OCI-LY3 (cell line): ENCODE measurements around the gene CLSTN3.
A peak's percentile ranks its signal among the peaks of the same experiment; 100 is the strongest.

Source experiments
- H2AFZ ChIP-seq: fragments of 200-600, 300-600 bp; shearing (Covaris generic); 2 replicates; pipeline ENCODE4 v1.6.0; 2014; ENCODE audit warnings: antibody characterized with exemption, low read depth, low read length
- H3K27ac ChIP-seq: fragments of 200-600, 300-600 bp; sonication (generic); 2 replicates; pipeline ENCODE4 v1.5.1; 2014; ENCODE audit warnings: mild to moderate bottlenecking, low read length, moderate library complexity, mixed read lengths
- H3K27me3 ChIP-seq: fragments of 200-600, 300-600 bp; sonication (generic); 2 replicates; pipeline ENCODE4 v1.6.1; 2014; ENCODE audit warnings: low read depth, low read length, mixed read lengths
- H3K36me3 ChIP-seq: fragments of 200-600, 300-600 bp; sonication (generic); replicated peaks from 2 replicates; pipeline ENCODE3; 2014; ENCODE audit warnings: low read depth, low read length, mixed read lengths
- H3K4me1 ChIP-seq: fragments of 300-600, 200-600 bp; sonication (generic); 2 replicates; pipeline ENCODE4 v1.6.1; 2014; ENCODE audit warnings: low read length, mixed read lengths
- H3K4me2 ChIP-seq: fragments of 200-600, 300-600 bp; sonication (generic); 2 replicates; pipeline ENCODE4 v1.6.1; 2014; ENCODE audit warnings: low read length, mixed read lengths
- H3K4me3 ChIP-seq: fragments of 300-600, 200-600 bp; sonication (generic); 2 replicates; pipeline ENCODE4 v1.5.1; 2014; ENCODE audit warnings: antibody characterized with exemption, mild to moderate bottlenecking, low read length, moderate library complexity
- H3K79me2 ChIP-seq: fragments of 300-600, 200-600 bp; shearing (Covaris generic); 2 replicates; pipeline ENCODE4 v1.6.1; 2014; ENCODE audit warnings: mild to moderate bottlenecking, low read length, mixed read lengths
- H3K9ac ChIP-seq: fragments of 300-600, 200-600 bp; shearing (Covaris generic); 2 replicates; pipeline ENCODE4 v1.6.0; 2014; ENCODE audit warnings: mild to moderate bottlenecking, low read length, moderate library complexity
- H3K9me3 ChIP-seq: fragments of 200-600, 300-600 bp; shearing (Covaris generic); 2 replicates; pipeline ENCODE4 v1.6.1; 2014; ENCODE audit warnings: low read length, mixed read lengths; ENCODE audit not compliant: insufficient read depth
- H4K20me1 ChIP-seq: fragments of 200-600, 300-600 bp; sonication (generic); 2 replicates; pipeline ENCODE4 v1.6.1; 2016; ENCODE audit warnings: low read length, mixed read lengths; ENCODE audit not compliant: insufficient read depth
- EZH2phosphoT487 ChIP-seq: fragments of 200-600 bp; shearing (Covaris generic); IDR thresholded peaks from 2 replicates; pipeline ENCODE4 v1.6.1; 2018; ENCODE audit warnings: antibody characterized with exemption, mixed run types, low read depth
- TF ChIP-seq, protein P1 (sequence below): fragments of 200-600, 300-600 bp; sonication (generic); IDR thresholded peaks from 2 replicates; pipeline ENCODE4 v1.5.1; 2014; ENCODE audit warnings: antibody characterized with exemption, low read length, low read depth

CLSTN3 gene

DNA sequence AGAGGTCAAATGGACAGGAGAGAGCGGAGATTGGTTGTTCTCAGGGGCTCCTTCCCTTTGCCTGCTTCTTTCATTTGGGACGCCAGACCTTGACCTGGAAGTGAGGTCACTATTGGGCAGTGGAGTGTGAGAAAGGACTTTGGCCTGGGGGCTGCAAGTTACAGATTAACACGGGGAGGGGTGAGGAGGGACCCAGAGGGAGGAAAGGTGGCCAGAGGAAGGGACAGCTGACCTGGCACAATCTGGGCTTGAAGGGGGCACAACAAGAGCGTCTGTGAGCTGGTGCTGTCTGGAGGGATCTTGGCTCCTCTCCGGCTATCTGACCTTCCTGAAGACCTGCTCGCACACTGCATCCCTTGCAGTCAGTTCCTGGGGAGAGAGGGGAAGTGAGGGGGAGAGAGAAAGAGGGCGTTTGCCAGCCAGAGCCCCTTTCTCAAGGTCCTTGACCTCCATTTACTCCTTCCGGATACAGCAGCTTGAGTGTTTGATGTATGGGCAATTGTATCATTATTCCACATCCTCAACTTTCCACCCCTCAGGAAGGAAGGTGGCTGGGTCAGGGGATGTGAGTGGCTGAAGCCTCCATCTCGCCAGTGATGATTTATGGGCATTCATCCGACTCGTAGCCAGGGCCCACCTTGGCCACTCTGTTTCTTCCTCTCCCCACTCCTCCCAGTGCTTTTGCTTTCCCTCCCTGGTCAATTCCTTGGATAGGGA lies 6.2 kb upstream of the CLSTN3 start:
- H3K9ac ChIP-seq: no peak overlapping the region
- H3K4me1 ChIP-seq: no peaks in the 10 kb centered on the region
- H3K4me2 ChIP-seq: no peak overlapping the region
- H3K27me3 ChIP-seq: no peaks in the 10 kb centered on the region
- no peak overlapping the region for H3K27ac ChIP-seq
- H3K4me3 ChIP-seq: no peak overlapping the region
- no peaks in the 10 kb centered on the region for H4K20me1 ChIP-seq
- H3K79me2 ChIP-seq: no peaks in the 10 kb centered on the region
- no peak overlapping the region for H2AFZ ChIP-seq
- H3K9me3 ChIP-seq: no peaks in the 10 kb centered on the region
- no peaks in the 10 kb centered on the region for H3K36me3 ChIP-seq
- TF ChIP-seq EZH2phosphoT487: no peak

DNA sequence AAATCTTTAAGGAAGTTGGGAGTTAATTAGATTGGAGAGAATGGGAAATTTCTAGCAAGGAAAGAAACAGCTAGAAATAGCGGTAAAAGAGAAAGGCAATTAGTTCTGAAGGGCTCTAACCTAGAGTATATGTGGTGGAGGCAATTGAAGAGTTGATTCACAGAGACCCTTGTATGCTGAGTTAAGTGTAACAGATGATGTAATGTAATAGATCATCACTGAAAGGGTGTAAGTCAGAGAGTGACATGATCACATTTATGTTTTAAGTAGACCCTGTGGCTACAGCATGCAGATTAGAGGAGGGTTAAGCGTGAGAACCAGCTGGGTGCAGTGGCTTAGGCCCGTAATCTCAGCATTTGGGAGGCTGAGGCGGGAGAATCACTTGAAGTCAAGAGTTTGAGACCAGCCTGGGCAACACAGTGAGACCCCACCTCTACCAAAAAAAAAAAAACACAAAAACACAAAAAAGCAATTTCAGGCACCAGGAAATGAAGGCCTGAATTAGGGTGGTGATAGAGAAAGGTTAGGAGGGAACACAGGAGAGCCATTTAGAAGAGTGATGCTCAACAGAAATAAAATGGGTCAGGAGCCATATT lies 4.4 kb upstream of the CLSTN3 start:
- H3K4me2 ChIP-seq: no peak overlapping the region
- TF ChIP-seq EZH2phosphoT487: no peak
- TF ChIP-seq, protein P1, sequence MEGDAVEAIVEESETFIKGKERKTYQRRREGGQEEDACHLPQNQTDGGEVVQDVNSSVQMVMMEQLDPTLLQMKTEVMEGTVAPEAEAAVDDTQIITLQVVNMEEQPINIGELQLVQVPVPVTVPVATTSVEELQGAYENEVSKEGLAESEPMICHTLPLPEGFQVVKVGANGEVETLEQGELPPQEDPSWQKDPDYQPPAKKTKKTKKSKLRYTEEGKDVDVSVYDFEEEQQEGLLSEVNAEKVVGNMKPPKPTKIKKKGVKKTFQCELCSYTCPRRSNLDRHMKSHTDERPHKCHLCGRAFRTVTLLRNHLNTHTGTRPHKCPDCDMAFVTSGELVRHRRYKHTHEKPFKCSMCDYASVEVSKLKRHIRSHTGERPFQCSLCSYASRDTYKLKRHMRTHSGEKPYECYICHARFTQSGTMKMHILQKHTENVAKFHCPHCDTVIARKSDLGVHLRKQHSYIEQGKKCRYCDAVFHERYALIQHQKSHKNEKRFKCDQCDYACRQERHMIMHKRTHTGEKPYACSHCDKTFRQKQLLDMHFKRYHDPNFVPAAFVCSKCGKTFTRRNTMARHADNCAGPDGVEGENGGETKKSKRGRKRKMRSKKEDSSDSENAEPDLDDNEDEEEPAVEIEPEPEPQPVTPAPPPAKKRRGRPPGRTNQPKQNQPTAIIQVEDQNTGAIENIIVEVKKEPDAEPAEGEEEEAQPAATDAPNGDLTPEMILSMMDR: no peak

DNA sequence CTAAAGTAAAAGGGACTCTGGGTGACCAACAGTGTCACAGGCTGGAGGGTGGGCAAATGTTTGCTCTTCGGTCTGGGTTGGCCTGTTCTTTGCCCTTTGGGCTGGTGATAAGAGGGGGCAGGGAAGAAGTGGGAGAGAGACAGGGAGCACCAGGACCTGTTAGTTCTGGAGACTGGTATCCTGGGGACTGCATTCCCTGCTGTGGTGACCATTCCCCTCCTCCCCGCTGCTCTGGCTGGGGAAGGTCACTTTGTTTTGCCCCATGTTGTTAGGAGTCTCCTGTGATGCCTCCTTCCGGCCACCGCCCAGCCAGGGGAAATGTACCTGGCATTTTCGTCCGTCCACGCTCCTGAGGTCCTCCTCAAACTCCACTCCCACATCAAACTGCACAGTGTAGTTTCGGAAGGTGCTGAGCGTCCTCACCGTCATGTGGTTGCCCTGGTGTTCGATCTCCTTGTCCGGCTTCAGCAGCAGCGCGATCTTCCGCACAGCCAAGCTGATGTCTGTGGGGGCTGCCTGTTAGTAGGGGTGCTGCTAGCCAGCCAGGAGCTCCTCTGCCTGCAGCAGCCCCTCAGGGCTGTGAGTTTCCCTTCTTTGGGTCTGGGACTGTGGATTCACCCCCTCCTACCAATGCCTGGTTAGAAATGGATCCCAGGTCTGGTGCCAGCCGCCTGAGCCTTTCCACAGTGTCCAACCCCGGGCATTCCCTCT lies 2.1 kb upstream of the CLSTN3 start:
- Histone ChIP-seq H3K36me3 (no peaks in the 10 kb centered on the region), H3K4me3 (no peak overlapping the region), H3K27me3 (peaks cover 7% of the 10 kb centered on the region), H3K9ac (no peak overlapping the region), H3K9me3 (no peaks in the 10 kb centered on the region), H3K27ac (no peak overlapping the region), H4K20me1 (no peaks in the 10 kb centered on the region), H3K4me1 (peaks cover 9% of the 10 kb centered on the region; the same call in 1 of the 2 replicates), H3K79me2 (no peaks in the 10 kb centered on the region), H3K4me2 (no peak overlapping the region), H2AFZ (no peak overlapping the region)
- TF ChIP-seq, protein P1: no peak
- no peak for TF ChIP-seq EZH2phosphoT487

More for the DNA sequence above, 4.4 kb upstream of the CLSTN3 start:
- Histone ChIP-seq H3K4me3 (no peak overlapping the region), H3K79me2 (no peaks in the 10 kb centered on the region), H3K27ac (no peak overlapping the region), H4K20me1 (no peaks in the 10 kb centered on the region), H3K4me1 (peaks cover 3% of the 10 kb centered on the region; the same call in 1 of the 2 replicates), H3K27me3 (peaks cover under 1% of the 10 kb centered on the region; the same call in 1 of the 2 replicates), H3K9ac (no peak overlapping the region), H3K9me3 (no peaks in the 10 kb centered on the region), H3K36me3 (no peaks in the 10 kb centered on the region), H2AFZ (no peak overlapping the region)

DNA sequence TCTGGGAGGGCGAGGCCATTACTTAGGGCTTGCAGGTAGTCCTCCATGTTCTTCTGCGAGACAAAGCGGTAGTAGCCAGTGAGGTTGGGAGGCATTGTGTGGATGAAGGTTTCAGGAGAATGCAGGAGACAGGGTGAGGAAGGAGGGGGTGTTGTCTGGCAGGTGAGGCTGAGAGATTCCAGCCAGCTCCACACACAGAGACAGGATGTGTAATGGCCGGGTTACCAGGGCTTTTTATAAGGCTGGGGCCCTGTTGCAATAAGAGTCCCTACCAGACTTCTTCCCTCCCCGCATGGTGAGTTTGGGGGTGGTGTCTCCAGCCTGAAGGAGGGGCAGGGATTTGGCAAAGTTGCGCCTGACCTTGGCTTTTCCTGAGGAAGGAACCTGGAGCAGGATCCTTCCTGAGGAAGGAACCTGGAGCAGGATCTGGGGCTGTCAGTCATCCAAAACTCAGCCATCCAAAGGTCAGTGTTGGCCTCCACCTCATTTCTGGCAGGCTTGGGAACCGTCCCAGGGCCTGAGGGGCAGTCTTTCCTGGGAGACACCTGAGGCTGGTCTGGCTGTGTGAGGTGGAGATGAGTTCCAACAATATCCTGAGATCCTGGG lies 1.4 kb upstream of the CLSTN3 start, which contains the start of gene RBP5:
TSS of gene RBP5 (minus strand) at position 209 of the 606 bp plus-strand sequence. CDS start at position 95, 114 bp downstream.
- Histone ChIP-seq H3K79me2 (no peaks in the 10 kb centered on the region), H3K27ac (no peak within 1 kb of the TSS), H3K27me3 (peaks cover 7% of the 10 kb centered on the region), H2AFZ (peak within 1 kb of the TSS; percentile 83; the same call in 1 of the 2 replicates), H3K36me3 (no peaks in the 10 kb centered on the region), H4K20me1 (no peaks in the 10 kb centered on the region), H3K9ac (peak within 1 kb of the TSS; percentile 65), H3K9me3 (no peaks in the 10 kb centered on the region), H3K4me2 (peak within 1 kb of the TSS; percentile 94), H3K4me3 (peak within 1 kb of the TSS; percentile 78), H3K4me1 (peaks cover 9% of the 10 kb centered on the region; the same call in 1 of the 2 replicates)
- TF ChIP-seq, protein P1: no peak
- no peak for TF ChIP-seq EZH2phosphoT487
